Measurements from ENCODE around the gene MYL5.

The MYL5 gene

GRCh38 chr4:684623-685327 is 10.4 kb downstream of the MYL5 start:
- DNase-seq (ENCODE audit: low read depth, low spot score): no peak
- TF ChIP-seq CTCF (IDR thresholded peaks at IDR 0.05; ENCODE audit: insufficient read depth, low read length, missing control alignments): no peak
- H3K4me3 ChIP-seq (ENCODE audit: low read depth, low read length): no peak overlapping the region
- ChIA-PET CTCF (interaction anchor here (0.8 to 2.3 kb wide), 6 partner anchors 10 to 302 kb away, joined by 3 to 25 read pairs (median 4); partner anchors contain the start of genes ATP5ME, IDUA and MYL5), POLR2A (interaction anchor here (1.4 kb wide), 1 partner anchor 10 kb away, joined by 3 read pairs; the partner anchor contains the start of genes ATP5ME and MYL5)

- TF ChIP-seq CTCF (IDR thresholded peaks at IDR 0.05; ENCODE audit: insufficient read depth, low read length, missing control alignments): no peak
- ChIA-PET CTCF (interaction anchor here (2.2 kb wide), 1 partner anchor 10 kb away, joined by 6 read pairs; no protein-coding TSS in a partner anchor), POLR2A (no interaction called here)
- DNase-seq (ENCODE audit: low read depth, low spot score): no peak
- H3K4me3 ChIP-seq (ENCODE audit: low read depth, low read length): no peak overlapping the region
Observed at GRCh38 chr4:685679-686412, 11.5 kb downstream of the MYL5 start.

GRCh38 chr4:686413-687040 is 12.2 kb downstream of the MYL5 start:
- CTCF ChIA-PET: interaction anchor here (0.9 to 2.2 kb wide), 2 partner anchors 11 to 13 kb away, joined by 4 to 6 read pairs; partner anchors contain the start of gene ATP5ME
- H3K4me3 ChIP-seq (ENCODE audit: low read depth, low read length): no peak overlapping the region
- TF ChIP-seq CTCF (IDR thresholded peaks at IDR 0.05; ENCODE audit: insufficient read depth, low read length, missing control alignments): no peak
- POLR2A ChIA-PET: no interaction called here
- no peak for DNase-seq (ENCODE audit: low read depth, low spot score)

- ChIA-PET POLR2A (no interaction called here), CTCF (interaction anchor here (0.7 to 2.2 kb wide), 3 partner anchors 12 to 53 kb away, joined by 3 to 6 read pairs (median 4); partner anchors contain the start of gene ATP5ME)
- no peak for TF ChIP-seq CTCF (IDR thresholded peaks at IDR 0.05; ENCODE audit: insufficient read depth, low read length, missing control alignments)
- DNase-seq (ENCODE audit: low read depth, low spot score): no peak
- H3K4me3 ChIP-seq (ENCODE audit: low read depth, low read length): no peak overlapping the region
Observed at GRCh38 chr4:687048-687970, 13.0 kb downstream of the MYL5 start.

- DNase-seq (ENCODE audit: low read depth, low spot score): no peak
- no peak overlapping the region; the same call in none of the 2 replicates for H3K4me3 ChIP-seq (ENCODE audit: low read depth, low read length)
- POLR2A ChIA-PET: no interaction called here
- CTCF ChIA-PET: no interaction called here
- no peak for TF ChIP-seq CTCF (IDR thresholded peaks at IDR 0.05; ENCODE audit: insufficient read depth, low read length, missing control alignments)
Observed at GRCh38 chr4:687971-688853, 13.9 kb downstream of the MYL5 start.

All from AG04449 (cell line).